NCI-H2227 (cell line): Measurements from ENCODE around the gene LHX3.

ENCODE experiments used
- DNase-seq: peaks from one replicate; lab custom pipeline; 2025; ENCODE audit not compliant: unreplicated experiment; lab: John Stamatoyannopoulos, UW

LHX3 gene

GRCh38 chr9:136228107-136228875 lies 23.4 kb upstream of the LHX3 start:
- no peak for DNase-seq

GRCh38 chr9:136226680-136227407 lies 21.9 kb upstream of the LHX3 start:
- no peak for DNase-seq

GRCh38 chr9:136225748-136226679 lies 21.1 kb upstream of the LHX3 start:
- DNase-seq: peak; percentile 51

GRCh38 chr9:136225366-136225747 lies 20.4 kb upstream of the LHX3 start:
- DNase-seq: no peak

GRCh38 chr9:136223871-136224640 lies 19.1 kb upstream of the LHX3 start:
- DNase-seq: no peak

GRCh38 chr9:136222906-136223285 lies 18.0 kb upstream of the LHX3 start:
- no peak for DNase-seq

- no peak for DNase-seq
Observed at GRCh38 chr9:136222166-136222905, 17.4 kb upstream of the LHX3 start.

- no peak for DNase-seq
Observed at GRCh38 chr9:136220017-136220729, 15.2 kb upstream of the LHX3 start.

- DNase-seq: no peak
Observed at GRCh38 chr9:136219276-136219675, 14.3 kb upstream of the LHX3 start.

- DNase-seq: no peak
Observed at GRCh38 chr9:136218673-136219072, 13.7 kb upstream of the LHX3 start.

- no peak for DNase-seq
Observed at GRCh38 chr9:136218271-136218670, 13.3 kb upstream of the LHX3 start.

GRCh38 chr9:136216541-136217244 lies 11.8 kb upstream of the LHX3 start:
- no peak for DNase-seq

- no peak for DNase-seq
Observed at GRCh38 chr9:136213733-136214132, 8.8 kb upstream of the LHX3 start.

- DNase-seq: no peak
Observed at GRCh38 chr9:136212345-136212950, 7.5 kb upstream of the LHX3 start.

- DNase-seq: no peak
Observed at GRCh38 chr9:136211441-136212344, 6.8 kb upstream of the LHX3 start.

GRCh38 chr9:136211006-136211405 lies 6.1 kb upstream of the LHX3 start:
- no peak for DNase-seq

- DNase-seq: no peak
Observed at GRCh38 chr9:136210276-136210675, 5.3 kb upstream of the LHX3 start.
